C4-2B (cell line): ENCODE measurements around the gene TRIM63.

Experiments
- ZFX ChIP-seq: fragments of 450-650 bp; IDR thresholded peaks from 2 replicates; pipeline ENCODE4 v1.6.1; 2017
- TF ChIP-seq, protein P1 (sequence below): fragments of 450-650 bp; conservative IDR thresholded peaks from 2 replicates; pipeline ENCODE4 v1.5.1; 2017; ENCODE audit warnings: mild to moderate bottlenecking

DNA sequence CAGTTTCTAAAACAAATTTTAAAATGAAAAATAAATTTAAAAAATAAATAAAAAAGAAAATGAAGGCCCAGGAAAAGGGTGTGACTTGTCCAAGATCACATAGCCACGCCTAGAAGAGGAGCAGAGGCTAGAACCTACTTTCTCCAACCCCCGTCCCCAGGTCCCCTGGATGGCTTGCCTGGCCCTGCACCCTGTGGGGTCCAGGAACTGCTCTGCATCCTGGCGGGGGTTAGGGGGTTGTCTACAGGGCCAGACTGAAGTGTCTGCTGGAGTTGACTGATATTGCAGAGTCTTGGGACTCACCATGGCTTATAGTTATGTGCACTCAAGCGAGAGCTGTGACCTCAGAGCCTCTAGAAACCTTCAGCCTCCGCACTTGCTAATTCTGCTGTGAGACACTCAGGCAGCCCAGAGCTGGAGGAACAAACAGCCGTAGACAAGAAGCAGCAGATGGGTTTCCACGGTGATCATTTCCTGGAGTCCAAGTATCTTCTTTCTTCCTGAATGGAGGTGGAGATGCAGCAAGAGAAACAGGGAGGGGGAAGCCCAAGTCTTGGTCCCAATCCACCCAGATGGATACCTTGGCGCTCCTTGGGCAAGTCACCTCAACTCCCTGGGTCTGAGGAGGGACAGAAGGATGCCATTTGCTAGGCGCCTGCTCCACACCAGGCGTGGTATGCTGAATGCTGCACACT lies 51.0 kb downstream of the TRIM63 start:
- TF ChIP-seq, protein P1, sequence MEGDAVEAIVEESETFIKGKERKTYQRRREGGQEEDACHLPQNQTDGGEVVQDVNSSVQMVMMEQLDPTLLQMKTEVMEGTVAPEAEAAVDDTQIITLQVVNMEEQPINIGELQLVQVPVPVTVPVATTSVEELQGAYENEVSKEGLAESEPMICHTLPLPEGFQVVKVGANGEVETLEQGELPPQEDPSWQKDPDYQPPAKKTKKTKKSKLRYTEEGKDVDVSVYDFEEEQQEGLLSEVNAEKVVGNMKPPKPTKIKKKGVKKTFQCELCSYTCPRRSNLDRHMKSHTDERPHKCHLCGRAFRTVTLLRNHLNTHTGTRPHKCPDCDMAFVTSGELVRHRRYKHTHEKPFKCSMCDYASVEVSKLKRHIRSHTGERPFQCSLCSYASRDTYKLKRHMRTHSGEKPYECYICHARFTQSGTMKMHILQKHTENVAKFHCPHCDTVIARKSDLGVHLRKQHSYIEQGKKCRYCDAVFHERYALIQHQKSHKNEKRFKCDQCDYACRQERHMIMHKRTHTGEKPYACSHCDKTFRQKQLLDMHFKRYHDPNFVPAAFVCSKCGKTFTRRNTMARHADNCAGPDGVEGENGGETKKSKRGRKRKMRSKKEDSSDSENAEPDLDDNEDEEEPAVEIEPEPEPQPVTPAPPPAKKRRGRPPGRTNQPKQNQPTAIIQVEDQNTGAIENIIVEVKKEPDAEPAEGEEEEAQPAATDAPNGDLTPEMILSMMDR, result no peak
- TF ChIP-seq ZFX, result no peak
